ENCODE measurements around the gene OR51A7. TPM values are rescaled to one million over a fixed set of nuclear protein-coding genes. Genes with fewer than 3 reads are reported as not detected.
"Not testable (repeated sequence)": the region's sequence is repeated elsewhere in the genome, so short reads cannot be mapped to it uniquely, and the experiment has no call there.

OR51A7 gene, protein sequence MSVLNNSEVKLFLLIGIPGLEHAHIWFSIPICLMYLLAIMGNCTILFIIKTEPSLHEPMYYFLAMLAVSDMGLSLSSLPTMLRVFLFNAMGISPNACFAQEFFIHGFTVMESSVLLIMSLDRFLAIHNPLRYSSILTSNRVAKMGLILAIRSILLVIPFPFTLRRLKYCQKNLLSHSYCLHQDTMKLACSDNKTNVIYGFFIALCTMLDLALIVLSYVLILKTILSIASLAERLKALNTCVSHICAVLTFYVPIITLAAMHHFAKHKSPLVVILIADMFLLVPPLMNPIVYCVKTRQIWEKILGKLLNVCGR
- not detected in 3 replicates for total RNA-seq (2021)
- percentile 5 among the genes with signal in this experiment for Bru-seq, nascent RNA
- long read RNA-seq, experiment 1, result 0 reads
- long read RNA-seq, experiment 2, result 0 reads
- long read RNA-seq, experiment 3, result 0 reads

DNA sequence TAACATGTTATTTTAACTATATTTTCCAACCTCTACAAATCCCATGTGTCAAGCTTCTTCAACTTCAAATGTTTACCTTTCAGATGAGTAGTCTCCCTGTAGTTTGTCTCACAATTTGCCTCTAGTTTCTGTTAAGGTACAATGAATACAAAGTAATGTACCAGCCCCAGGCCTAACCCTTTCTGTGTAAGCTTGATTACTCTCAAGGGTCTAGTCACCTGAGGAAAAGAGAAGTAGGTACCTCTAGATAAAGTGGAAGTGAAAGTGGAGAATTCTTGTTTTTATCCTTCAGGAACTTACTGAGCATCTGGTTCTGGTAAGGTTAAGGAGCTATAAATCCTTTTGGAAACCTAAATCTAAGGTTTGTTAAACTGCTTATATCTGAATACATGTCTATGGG, at the start of gene OR51A7:
Gene OR51A7 (plus strand): TSS at position 300 of the 400 bp plus-strand sequence. CDS start 3,587 bp downstream, outside the sequence.
- ChIA-PET POLR2A (no interaction called here), CTCF (no interaction called here)
- Mint-ChIP-seq H3K27me3 (ENCODE audit: low read depth) (no peaks in the 10 kb centered on the region; the same call in 1 of the 2 replicates), H3K9me3 (peaks cover 6% of the 10 kb centered on the region), H3K36me3 (no peaks in the 10 kb centered on the region), H3K4me1 (peaks cover under 1% of the 10 kb centered on the region), H3K27ac (no peak within 1 kb of the TSS), H3K4me3 (no peak within 1 kb of the TSS)
- TF ChIP-seq OVOL2 (CRISPR knock-in tag; IDR thresholded peaks at IDR 0.05; ENCODE audit: borderline replicate concordance) (no peak), IRF2 (CRISPR knock-in tag; IDR thresholded peaks at IDR 0.05; ENCODE audit: borderline replicate concordance, low read depth) (no peak), MYBL2 (CRISPR knock-in tag; IDR thresholded peaks at IDR 0.05) (no peak), JUN (CRISPR knock-in tag; IDR thresholded peaks at IDR 0.05) (no peak), SOX15 (CRISPR knock-in tag; IDR thresholded peaks at IDR 0.05) (no peak), SMAD3 (CRISPR knock-in tag; IDR thresholded peaks at IDR 0.05; ENCODE audit: borderline replicate concordance) (no peak), CREB1 (CRISPR knock-in tag; IDR thresholded peaks at IDR 0.05) (no peak), CREM (CRISPR knock-in tag; IDR thresholded peaks at IDR 0.05) (no peak), NR1H2 (CRISPR knock-in tag; IDR thresholded peaks at IDR 0.05) (no peak), FOXK1 (CRISPR knock-in tag; IDR thresholded peaks at IDR 0.05) (no peak), TEAD4 (CRISPR knock-in tag; IDR thresholded peaks at IDR 0.05) (no peak), ZNF219 (CRISPR knock-in tag; IDR thresholded peaks at IDR 0.05; ENCODE audit: borderline replicate concordance) (no peak), GRHL2 (CRISPR knock-in tag; IDR thresholded peaks at IDR 0.05; ENCODE audit: insufficient replicate concordance, severe bottlenecking) (no peak)
- TF ChIP-seq, protein P1, sequence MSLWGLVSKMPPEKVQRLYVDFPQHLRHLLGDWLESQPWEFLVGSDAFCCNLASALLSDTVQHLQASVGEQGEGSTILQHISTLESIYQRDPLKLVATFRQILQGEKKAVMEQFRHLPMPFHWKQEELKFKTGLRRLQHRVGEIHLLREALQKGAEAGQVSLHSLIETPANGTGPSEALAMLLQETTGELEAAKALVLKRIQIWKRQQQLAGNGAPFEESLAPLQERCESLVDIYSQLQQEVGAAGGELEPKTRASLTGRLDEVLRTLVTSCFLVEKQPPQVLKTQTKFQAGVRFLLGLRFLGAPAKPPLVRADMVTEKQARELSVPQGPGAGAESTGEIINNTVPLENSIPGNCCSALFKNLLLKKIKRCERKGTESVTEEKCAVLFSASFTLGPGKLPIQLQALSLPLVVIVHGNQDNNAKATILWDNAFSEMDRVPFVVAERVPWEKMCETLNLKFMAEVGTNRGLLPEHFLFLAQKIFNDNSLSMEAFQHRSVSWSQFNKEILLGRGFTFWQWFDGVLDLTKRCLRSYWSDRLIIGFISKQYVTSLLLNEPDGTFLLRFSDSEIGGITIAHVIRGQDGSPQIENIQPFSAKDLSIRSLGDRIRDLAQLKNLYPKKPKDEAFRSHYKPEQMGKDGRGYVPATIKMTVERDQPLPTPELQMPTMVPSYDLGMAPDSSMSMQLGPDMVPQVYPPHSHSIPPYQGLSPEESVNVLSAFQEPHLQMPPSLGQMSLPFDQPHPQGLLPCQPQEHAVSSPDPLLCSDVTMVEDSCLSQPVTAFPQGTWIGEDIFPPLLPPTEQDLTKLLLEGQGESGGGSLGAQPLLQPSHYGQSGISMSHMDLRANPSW (CRISPR knock-in tag; conservative IDR thresholded peaks at IDR 0.05; ENCODE audit: low read depth), result no peak
- TF ChIP-seq, protein P2, sequence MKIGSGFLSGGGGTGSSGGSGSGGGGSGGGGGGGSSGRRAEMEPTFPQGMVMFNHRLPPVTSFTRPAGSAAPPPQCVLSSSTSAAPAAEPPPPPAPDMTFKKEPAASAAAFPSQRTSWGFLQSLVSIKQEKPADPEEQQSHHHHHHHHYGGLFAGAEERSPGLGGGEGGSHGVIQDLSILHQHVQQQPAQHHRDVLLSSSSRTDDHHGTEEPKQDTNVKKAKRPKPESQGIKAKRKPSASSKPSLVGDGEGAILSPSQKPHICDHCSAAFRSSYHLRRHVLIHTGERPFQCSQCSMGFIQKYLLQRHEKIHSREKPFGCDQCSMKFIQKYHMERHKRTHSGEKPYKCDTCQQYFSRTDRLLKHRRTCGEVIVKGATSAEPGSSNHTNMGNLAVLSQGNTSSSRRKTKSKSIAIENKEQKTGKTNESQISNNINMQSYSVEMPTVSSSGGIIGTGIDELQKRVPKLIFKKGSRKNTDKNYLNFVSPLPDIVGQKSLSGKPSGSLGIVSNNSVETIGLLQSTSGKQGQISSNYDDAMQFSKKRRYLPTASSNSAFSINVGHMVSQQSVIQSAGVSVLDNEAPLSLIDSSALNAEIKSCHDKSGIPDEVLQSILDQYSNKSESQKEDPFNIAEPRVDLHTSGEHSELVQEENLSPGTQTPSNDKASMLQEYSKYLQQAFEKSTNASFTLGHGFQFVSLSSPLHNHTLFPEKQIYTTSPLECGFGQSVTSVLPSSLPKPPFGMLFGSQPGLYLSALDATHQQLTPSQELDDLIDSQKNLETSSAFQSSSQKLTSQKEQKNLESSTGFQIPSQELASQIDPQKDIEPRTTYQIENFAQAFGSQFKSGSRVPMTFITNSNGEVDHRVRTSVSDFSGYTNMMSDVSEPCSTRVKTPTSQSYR (CRISPR knock-in tag; IDR thresholded peaks at IDR 0.05), result no peak
- no peak for DNase-seq (ENCODE audit: low spot score)
- no peak for ATAC-seq

DNA sequence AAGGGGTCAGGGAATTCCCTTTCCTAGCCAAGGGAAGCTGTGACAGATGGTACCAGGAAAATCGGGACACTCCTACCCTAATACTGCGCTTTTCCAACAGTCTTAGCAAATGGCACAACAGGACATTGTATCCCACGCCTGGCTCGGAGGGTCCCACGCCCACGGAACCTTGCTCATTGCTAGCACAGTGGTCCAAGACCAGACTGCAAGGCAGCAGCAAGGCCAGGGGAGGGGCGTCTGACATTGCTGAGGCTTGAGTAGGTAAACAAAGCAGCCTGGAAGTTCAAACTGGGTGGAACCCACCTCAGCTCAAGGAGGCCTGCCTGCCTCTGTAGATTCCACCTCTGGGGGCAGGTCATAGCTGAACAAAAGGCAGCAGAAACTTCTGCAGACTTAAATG, 49.3 kb upstream of the OR51A7 start:
- CTCF ChIA-PET, result not testable (repeated sequence)

DNA sequence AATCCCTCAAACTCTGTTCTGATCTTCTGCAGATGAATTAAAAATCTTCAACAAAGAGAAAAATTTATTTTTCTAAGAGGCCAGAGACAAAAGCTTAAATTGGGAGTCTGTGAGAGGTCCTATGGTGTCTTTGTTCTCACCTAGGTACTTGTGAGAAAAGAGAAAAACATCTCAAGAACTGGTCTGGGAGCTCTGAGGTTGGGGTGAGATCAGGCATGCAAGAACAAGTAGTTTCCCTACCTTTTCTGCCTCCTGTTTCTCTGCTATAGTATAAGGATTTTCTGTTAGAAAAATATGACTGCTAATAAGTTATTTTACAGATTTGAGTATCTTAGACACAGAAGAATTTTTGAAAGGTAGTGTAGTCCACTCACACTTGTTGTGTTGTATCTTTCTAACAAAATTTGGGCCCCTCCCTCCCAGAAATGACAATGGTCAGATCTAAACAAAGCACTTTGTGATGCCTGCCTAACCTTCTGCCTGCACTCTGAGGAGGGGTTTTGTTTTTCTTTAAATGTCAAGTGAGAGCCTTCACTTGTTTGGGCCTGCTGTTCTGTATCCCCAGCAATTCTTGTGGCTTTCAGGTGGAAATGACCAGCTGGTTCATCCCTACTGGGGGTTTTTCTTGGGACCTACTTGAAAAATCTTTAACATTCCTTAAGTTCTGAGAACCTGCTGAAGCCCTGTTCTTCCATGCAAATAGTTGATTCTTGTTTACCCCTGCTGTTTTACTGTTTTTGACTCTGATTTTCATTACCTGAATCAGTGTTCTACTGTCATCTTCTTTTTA, 40.9 kb upstream of the OR51A7 start:
- DNase-seq (ENCODE audit: low spot score) (no peak), ATAC-seq (peak; percentile 97)
- Mint-ChIP-seq H3K9me3 (peaks cover 16% of the 10 kb centered on the region), H3K27ac (peak overlapping the region; percentile 74), H3K4me1 (peaks cover 33% of the 10 kb centered on the region), H3K36me3 (peaks cover 5% of the 10 kb centered on the region; the same call in 1 of the 2 replicates), H3K4me3 (no peak overlapping the region), H3K27me3 (ENCODE audit: low read depth) (peaks cover 9% of the 10 kb centered on the region)
- TF ChIP-seq, protein P3, sequence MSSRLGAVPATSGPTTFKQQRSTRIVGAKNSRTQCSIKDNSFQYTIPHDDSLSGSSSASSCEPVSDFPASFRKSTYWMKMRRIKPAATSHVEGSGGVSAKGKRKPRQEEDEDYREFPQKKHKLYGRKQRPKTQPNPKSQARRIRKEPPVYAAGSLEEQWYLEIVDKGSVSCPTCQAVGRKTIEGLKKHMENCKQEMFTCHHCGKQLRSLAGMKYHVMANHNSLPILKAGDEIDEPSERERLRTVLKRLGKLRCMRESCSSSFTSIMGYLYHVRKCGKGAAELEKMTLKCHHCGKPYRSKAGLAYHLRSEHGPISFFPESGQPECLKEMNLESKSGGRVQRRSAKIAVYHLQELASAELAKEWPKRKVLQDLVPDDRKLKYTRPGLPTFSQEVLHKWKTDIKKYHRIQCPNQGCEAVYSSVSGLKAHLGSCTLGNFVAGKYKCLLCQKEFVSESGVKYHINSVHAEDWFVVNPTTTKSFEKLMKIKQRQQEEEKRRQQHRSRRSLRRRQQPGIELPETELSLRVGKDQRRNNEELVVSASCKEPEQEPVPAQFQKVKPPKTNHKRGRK (CRISPR knock-in tag; IDR thresholded peaks at IDR 0.05; ENCODE audit: borderline replicate concordance), result no peak
- TF ChIP-seq ZNF416 (CRISPR knock-in tag; IDR thresholded peaks at IDR 0.05), result peak; percentile 99
- no peak for TF ChIP-seq OVOL2 (CRISPR knock-in tag; IDR thresholded peaks at IDR 0.05; ENCODE audit: borderline replicate concordance)
- 0 out of 2 replicates have a peak, but pooled peaks have one; percentile 12 for TF ChIP-seq ZNF423 (CRISPR knock-in tag; IDR thresholded peaks at IDR 0.05)
- TF ChIP-seq, protein P4, sequence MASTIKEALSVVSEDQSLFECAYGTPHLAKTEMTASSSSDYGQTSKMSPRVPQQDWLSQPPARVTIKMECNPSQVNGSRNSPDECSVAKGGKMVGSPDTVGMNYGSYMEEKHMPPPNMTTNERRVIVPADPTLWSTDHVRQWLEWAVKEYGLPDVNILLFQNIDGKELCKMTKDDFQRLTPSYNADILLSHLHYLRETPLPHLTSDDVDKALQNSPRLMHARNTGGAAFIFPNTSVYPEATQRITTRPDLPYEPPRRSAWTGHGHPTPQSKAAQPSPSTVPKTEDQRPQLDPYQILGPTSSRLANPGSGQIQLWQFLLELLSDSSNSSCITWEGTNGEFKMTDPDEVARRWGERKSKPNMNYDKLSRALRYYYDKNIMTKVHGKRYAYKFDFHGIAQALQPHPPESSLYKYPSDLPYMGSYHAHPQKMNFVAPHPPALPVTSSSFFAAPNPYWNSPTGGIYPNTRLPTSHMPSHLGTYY (CRISPR knock-in tag; IDR thresholded peaks at IDR 0.05), result no peak
- TF ChIP-seq SP1 (CRISPR knock-in tag; conservative IDR thresholded peaks at IDR 0.05), result no peak
- POLR2A ChIA-PET, result no interaction called here
- CTCF ChIA-PET, result no interaction called here

More for the DNA sequence above, 49.3 kb upstream of the OR51A7 start:
- H3K36me3 Mint-ChIP-seq; H3K27me3 Mint-ChIP-seq (ENCODE audit: low read depth); H3K9me3 Mint-ChIP-seq; H3K4me1 Mint-ChIP-seq; ATAC-seq; POLR2A ChIA-PET; H3K4me3 Mint-ChIP-seq; DNase-seq (ENCODE audit: low spot score); H3K27ac Mint-ChIP-seq: not testable (repeated sequence)
